Activated CD4-positive, CD25-positive, alpha-beta regulatory T cell treated with anti-CD3 and anti-CD28 coated beads, Interleukin-2, amount 50 U/mL, for 16 hours (primary cell): ENCODE measurements around the gene KLHL26.

Source experiments
- DNase-seq: peaks from one replicate; pipeline ENCODE4 v3.0.0-alpha.2; 2020; ENCODE audit warnings: low read depth, low spot score

Gene KLHL26

DNA sequence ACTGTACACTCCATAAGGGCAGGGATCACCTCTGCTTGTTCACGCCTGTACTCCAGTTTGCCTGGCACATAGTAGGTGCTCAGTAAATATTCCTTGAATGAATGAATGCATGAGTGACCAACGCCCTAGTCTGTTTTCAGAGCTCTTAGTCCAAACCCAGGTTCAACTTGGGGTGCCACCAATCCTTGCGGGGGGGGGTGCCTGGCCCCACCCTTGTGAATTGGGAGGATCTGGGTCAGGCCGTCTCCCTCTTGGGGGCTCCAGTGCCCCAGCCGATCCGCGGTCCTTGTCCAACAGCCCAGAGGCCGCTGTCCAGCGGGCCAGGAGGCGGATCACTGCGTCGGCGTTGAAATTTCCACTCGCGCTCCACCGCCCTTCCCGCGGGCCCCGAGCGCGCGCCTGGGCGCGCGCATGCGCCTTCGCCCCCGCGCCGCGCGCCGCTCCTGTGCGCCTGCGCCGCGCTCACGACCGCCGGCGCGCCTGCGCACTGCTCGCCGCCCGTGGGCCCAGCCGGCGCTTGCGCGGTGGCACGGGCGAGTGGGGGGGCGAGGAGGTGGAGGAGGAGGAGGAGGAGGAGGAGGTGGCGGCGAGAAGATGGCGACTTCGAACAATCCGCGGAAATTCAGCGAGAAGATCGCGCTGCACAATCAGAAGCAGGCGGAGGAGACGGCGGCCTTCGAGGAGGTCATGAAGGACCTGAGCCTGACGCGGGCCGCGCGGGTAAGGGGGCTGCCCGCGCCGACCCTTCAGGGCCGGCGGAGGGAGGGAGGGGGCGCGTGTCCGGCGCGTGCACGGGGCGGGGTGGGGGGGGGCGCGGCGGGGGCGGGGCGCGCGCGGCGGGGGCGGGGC is 46.5 kb downstream of the KLHL26 start, which contains the start of gene CRTC1:
TSS of gene CRTC1 (plus strand) at position 572 of the 849 bp plus-strand sequence. CDS start at position 595, 23 bp downstream.
- peak; percentile 81 for DNase-seq

GRCh38 chr19:18683958-18684641 is 47.3 kb downstream of the KLHL26 start:
- no peak for DNase-seq

GRCh38 chr19:18684642-18684993 is 47.8 kb downstream of the KLHL26 start:
- no peak for DNase-seq

DNA sequence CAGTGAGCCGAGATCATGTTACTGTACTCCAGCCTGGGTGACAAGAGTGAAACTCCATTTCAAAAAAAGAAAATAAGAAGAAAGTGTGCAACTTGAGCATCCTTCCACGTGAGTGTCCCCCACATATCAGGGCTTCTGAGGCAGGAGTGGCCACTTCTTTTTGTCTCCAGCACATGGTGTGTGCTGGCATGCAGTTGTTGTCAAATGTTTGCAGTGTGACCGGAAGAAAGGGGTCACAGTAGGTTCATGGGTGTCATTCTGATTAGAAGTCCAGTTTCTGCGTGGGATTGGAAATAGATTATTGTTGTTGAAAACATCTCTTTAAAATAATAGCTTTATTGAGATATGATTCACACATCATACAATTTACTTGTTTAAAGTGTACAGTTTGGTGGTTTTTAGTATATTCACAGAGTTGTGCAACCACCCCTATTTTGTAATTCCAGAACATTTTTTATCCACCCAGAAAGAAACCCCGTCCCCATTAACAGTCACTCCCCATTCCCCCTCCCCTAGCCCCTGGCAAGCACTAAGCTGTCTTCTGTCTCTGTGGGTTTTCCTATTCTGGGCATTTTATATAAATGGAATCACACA is 48.9 kb downstream of the KLHL26 start:
- no peak for DNase-seq

- DNase-seq = no peak
Observed at GRCh38 chr19:18687740-18688465, 51.1 kb downstream of the KLHL26 start.

DNA sequence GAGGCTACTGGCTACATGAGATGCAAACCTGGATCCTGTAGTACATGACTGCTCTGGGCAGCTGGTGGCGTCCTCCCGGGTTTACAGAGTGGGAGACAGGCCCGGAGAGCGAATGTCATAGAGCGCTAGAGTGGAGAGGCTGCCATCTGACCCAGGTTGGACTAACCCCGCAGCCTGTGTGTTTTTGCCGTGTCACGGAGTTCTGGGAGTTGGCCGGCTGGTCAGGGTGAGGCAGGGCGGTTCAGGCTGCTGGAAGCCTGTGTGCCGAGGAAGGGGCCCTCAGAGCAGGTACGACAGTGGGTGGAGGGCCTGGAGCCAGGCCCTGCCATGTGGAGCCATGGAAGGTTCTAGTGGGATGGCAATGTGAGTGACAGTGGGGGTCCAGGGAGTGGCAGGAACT is 59.2 kb downstream of the KLHL26 start:
- no peak for DNase-seq

DNA sequence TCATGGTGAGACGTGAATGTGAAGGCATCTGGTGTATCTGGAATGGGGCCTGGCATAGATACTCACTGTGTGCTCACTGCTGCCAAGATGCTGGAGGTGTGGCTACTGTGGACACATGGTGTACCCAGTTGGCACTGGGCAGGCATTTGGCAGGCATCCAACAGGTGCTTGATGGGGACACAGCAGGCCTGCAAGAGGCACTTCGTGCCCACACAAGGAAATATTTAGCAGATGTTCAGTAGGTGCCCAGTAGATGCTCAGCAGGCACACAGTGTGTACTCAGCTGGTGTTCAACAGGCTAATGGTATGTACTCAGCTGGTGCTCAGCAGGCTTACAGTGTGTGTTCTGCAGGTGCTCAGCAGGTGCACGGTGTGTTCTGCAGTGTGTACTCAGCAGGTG is 60.9 kb downstream of the KLHL26 start:
- no peak for DNase-seq

GRCh38 chr19:18698321-18699167 is 61.7 kb downstream of the KLHL26 start:
- DNase-seq = no peak

DNA sequence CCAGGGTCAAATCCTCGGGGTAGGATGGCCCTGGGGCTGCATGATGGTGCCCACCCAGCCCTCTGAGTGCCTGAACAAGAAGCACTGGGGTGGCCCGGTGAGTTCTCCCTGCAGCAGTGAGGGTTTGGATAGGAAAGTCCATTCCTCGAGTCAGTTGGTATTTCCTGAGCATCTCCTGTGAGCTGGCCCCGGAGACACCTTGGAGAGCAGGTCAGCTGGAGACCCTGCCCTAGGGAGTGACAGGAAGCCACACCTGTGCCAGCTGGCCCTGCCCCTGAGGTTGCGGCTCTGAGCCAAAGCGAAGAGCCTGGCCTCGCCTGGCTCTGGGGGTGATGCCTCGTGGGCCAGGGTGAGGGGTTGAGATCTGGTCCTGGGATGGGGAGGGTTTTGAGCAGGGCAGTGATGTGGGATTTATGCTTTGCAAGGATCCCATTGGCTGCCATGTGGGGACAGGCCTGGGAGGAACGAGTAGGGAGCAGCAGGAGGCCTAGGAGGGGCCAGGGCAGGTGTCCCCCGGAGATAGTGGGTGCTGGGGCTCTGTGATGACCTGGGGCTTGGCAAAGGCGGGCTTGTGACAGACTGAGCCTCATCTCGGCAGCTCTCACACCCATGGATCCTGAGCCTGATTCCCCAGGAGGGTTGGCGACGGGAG is 62.7 kb downstream of the KLHL26 start:
- DNase-seq = no peak

GRCh38 chr19:18700501-18701249 is 63.8 kb downstream of the KLHL26 start:
- DNase-seq = peak; percentile 33

GRCh38 chr19:18701250-18701608 is 64.4 kb downstream of the KLHL26 start:
- no peak for DNase-seq

- no peak for DNase-seq
Observed at GRCh38 chr19:18704054-18704453, 67.2 kb downstream of the KLHL26 start.

DNA sequence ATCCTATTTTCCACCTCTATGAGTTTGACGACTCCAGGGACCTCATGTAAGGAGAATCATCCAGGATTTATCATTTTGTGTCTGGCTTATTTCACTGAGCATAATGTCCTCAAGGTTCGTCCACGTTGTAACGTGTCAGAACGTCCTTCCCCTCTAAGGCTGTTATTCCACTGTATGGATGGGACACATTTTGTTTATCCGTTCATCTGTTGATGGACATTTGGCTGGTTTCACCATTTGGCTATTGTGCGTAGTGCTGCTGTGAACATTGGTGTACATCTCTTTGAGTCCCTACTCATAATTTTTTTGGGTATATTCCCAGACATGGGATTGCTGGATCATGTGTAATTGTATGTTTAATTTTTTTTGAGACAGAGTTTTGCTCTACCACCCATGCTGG is 68.1 kb downstream of the KLHL26 start:
- DNase-seq = no peak

GRCh38 chr19:18708452-18709231 is 71.8 kb downstream of the KLHL26 start:
- no peak for DNase-seq

GRCh38 chr19:18709546-18709945 is 72.7 kb downstream of the KLHL26 start:
- DNase-seq = no peak

GRCh38 chr19:18710186-18710585 is 73.4 kb downstream of the KLHL26 start:
- DNase-seq = no peak

DNA sequence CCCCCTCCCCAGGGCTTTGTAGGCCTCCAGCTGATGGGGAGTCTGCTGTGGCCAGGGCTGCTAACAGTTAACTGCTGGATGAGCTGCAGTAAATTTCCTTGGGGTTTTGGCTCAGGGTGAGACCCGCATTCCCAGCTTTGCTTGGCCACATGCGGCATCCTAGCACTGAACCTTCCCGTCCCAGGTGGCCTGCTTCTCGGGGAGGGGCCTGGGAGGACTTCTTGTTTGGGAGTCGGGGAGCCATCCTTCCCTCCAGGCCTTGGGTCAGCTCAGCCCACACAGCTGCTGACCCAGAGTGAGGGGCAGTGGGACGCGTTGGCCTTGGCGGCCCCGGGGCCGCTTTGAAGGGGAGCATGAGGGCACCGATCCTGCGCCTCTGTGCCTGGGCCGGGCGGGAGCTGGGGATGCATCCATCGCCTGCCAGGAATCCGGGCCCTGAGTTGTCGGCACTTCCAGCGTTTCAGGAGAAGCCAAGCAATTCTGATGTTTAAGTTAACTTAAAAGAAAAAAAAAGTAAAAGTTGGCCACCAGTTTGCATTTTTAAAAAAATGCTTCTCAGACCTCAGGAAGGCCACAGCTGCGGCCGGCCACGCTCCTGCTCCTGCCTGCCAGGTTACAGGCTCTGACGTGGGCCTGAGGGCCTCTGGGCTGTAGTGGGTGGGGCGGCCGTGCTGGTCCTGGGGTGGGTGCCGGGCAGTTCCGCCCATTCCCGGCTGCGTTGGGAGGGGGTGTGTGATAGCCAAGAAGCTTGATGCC is 74.3 kb downstream of the KLHL26 start:
- no peak for DNase-seq

- no peak for DNase-seq
Observed at GRCh38 chr19:18711893-18712292, 75.1 kb downstream of the KLHL26 start.
